GDM1 (cell line): ENCODE data around the gene EP300.

Experiments
- DNase-seq: peaks from one replicate; lab custom pipeline; 2025; lab: John Stamatoyannopoulos, UW

Gene EP300

DNA sequence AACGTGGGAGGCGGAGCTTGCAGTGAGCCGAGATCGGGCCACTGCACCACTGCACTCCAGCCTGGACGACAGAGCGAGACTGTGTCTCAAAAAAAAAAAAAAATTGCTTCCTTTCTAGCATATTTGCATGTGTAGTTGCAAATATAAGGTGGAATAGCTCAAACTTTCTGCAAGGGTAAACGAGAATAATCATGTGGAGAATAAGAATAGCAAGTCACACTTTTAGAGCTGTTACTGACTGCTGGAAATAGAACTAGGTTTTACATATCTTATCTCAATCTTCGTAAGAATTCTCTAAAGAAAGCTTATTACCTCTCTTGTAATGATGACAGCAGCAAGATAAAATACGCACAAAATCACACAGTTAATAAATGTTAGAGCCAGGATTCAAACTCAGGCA is 114.3 kb downstream of the EP300 start:
- no peak for DNase-seq

GRCh38 chr22:41215409-41215808 is 123.0 kb downstream of the EP300 start:
- no peak for DNase-seq

DNA sequence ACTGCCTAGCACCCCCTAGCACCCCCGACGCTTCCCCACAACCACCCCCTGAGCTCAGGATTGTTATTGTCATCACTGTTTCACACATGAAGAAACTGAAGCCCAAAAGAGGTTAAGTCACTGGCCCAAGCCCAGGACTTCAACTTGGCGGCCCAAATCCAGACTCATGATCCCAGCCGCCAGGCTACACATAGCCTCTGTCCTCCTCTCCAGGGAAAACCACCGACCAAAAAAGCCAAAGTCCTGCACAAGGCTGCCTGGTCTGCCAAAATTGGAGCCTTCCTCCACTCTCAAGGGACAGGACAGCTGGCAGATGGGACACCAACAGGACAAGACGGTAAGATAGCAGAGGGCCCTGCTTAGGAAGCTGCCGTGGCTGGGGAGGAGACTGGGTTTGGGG is 123.5 kb downstream of the EP300 start:
- no peak for DNase-seq

- DNase-seq: no peak
Measured at GRCh38 chr22:41216984-41217383, 124.6 kb downstream of the EP300 start.

DNA sequence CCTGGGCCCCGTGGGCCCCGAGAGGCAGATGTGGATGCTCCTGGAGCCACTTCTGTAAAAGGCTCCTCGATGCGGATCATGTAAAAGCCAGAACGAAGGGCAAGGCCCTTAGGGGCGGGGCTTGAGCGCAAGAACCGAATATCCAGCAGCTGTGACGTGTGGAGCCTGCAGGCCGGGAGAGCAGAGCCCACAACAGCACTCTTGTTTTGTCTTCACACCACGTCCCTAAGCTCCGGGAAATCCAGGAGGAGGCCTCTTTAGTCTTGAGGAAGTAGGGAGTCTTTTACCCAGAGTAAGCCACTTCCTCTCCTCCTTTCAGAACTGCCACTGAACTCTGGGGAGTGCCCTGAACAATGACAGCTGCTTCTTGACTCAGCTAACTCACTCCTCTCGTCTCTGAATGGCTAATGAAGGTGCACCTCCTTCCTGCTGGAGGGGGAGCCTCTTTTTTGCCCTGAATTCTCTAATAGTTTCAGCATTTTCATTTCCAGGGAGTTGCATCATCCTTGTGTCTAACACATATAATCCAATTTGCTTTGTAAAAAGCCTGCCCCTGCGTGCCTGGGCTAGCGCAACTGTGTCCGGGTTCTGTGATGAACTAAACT is 125.3 kb downstream of the EP300 start:
- DNase-seq: peak; percentile 78

DNA sequence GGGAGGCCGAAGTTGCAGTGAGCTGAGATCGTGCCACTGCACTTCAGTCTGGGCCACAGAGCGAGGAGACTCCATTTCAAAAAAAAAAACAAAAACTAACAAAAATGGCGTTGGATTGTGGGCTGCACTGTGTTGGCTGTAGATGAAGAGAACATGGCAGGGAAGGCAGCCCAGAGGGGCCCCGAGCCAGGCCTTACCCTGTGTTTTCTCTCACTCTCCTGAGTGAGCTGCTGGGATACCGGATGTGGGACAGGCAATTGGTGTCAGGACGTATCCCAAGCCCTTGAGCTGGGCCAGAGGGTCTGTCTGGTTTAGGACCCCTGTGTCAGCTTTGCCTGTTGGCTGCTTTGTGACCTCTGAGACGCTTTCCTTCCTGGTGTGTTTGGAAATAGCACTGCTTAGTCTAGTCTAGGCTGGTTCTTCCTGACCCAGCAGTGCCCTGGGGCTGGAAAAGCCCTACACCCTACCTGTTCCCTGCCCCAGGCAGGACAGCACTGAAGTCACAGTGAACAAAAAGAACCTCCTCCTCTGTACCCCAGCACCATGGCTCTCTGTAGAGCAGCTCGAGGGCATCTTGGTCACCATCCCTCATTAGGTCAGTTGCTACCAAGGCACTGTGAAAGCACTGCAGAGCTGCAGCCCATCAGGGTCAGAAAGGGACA is 130.6 kb downstream of the EP300 start:
- no peak for DNase-seq

- DNase-seq: no peak
Measured at GRCh38 chr22:41223535-41223934, 131.1 kb downstream of the EP300 start.

DNA sequence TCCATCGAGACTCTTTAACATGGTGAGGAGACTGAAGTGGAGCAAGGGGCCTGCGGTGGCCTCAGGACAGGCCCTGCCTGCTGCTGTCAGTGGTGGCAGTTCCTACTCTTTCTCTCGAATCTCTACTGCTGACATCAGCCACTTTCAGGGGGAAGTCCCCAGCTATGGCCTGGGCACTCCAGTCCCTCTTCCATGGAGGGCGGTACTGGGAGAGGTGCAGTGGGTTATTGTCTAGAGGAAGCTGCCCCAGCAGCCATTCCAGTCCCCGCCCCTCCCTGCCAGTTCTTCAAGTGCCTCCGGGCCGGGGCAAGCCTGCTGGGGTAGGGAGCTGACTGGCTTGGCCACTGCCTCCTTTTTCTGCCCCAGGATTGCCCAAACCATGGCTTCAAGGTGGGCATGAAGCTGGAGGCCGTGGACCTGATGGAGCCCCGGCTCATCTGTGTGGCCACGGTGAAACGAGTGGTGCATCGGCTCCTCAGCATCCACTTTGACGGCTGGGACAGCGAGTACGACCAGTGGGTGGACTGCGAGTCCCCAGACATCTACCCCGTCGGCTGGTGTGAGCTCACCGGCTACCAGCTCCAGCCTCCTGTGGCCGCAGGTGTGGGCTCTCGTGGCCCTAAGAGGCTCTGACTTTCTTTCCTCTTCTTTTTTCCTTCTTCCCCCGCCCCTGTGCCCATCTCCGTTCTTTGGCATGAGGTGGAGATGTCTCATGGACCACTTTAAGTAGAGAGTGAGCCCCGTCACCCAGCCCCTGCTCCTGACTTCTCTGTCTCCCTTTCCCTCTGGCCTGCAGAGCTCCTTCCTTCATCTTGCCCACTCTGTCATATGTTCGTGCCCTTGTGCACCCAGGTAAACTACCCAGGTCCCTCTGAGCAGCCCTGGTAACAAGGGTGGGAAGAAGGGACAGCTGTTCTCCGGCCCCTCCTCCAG is 134.6 kb downstream of the EP300 start:
- DNase-seq: no peak

- no peak for DNase-seq
Measured at GRCh38 chr22:41229215-41229614, 136.8 kb downstream of the EP300 start.
